GM23338 (cell line): ENCODE measurements around the gene SMCO3. TPM values are rescaled to one million over a fixed set of nuclear protein-coding genes. Genes with fewer than 3 reads are reported as not detected.

Source experiments
- ATAC-seq: fragments of 200-7000 bp; cut with Tn5 transposase; 3 replicates; pipeline ENCODE4 v1.9.1; 2020
- DNase-seq: peaks from one replicate; pipeline ENCODE4 v3.0.0-alpha.2; 2015; ENCODE audit warnings: low spot score
- H2AFZ ChIP-seq: fragments of 200-600 bp; sonication (generic); 2 replicates; pipeline ENCODE4 v1.8.0; 2016; ENCODE audit warnings: antibody characterized with exemption, mild to moderate bottlenecking, moderate library complexity
- H3F3A ChIP-seq: fragments of 200-600 bp; sonication (generic); replicated peaks from 2 replicates; pipeline ENCODE4 v1.8.0; 2017; ENCODE audit warnings: antibody characterized with exemption, mixed run types, low read depth
- H3K27ac ChIP-seq: fragments of 200-600 bp; sonication (generic); 2 replicates; pipeline ENCODE4 v1.6.1; 2016; ENCODE audit warnings: low read depth
- H3K27me3 ChIP-seq: fragments of 200-600 bp; sonication (generic); 2 replicates; pipeline ENCODE4 v1.8.0; 2016; ENCODE audit warnings: mild to moderate bottlenecking, mixed run types, moderate library complexity; ENCODE audit not compliant: insufficient read depth
- H3K36me3 ChIP-seq: fragments of 200-600 bp; sonication (generic); 2 replicates; pipeline ENCODE4 v1.8.0; 2016; ENCODE audit warnings: mild to moderate bottlenecking; ENCODE audit not compliant: insufficient read depth
- H3K4me1 ChIP-seq: fragments of 200-600 bp; sonication (generic); 2 replicates; pipeline ENCODE4 v1.8.0; 2016; ENCODE audit warnings: mild to moderate bottlenecking, moderate library complexity; ENCODE audit not compliant: insufficient read depth
- H3K4me2 ChIP-seq: fragments of 200-600 bp; sonication (generic); 2 replicates; pipeline ENCODE4 v1.7.1; 2017; ENCODE audit warnings: mixed run types
- H3K4me3 ChIP-seq: fragments of 200-600 bp; sonication (generic); 2 replicates; pipeline ENCODE4 v1.6.1; 2016; ENCODE audit warnings: mixed run types
- H3K79me2 ChIP-seq: fragments of 200-600 bp; sonication (generic); replicated peaks from 2 replicates; pipeline ENCODE4 v1.8.0; 2017; ENCODE audit warnings: mild to moderate bottlenecking; ENCODE audit not compliant: insufficient read depth
- H3K9me2 ChIP-seq: fragments of 200-600 bp; sonication (generic); 2 replicates; pipeline ENCODE4 v1.8.0; 2017; ENCODE audit not compliant: insufficient read depth
- H4K20me1 ChIP-seq: fragments of 200-600 bp; sonication (generic); replicated peaks from 2 replicates; pipeline ENCODE4 v1.8.0; 2017; ENCODE audit warnings: mild to moderate bottlenecking; ENCODE audit not compliant: insufficient read depth
- H3K27ac Mint-ChIP-seq: 2 replicates; pipeline ENCODE4 v1.8.0; 2020; ENCODE audit warnings: inconsistent platforms, mild to moderate bottlenecking, moderate library complexity, mixed read lengths
- H3K27me3 Mint-ChIP-seq: 3 replicates; pipeline ENCODE4 v1.8.0; 2022; ENCODE audit warnings: low read depth, mild to moderate bottlenecking, moderate library complexity, mixed read lengths, inconsistent platforms; ENCODE audit not compliant: insufficient read depth, poor library complexity
- H3K36me3 Mint-ChIP-seq: 3 replicates; pipeline ENCODE4 v1.8.0; 2021; ENCODE audit warnings: low read depth, mild to moderate bottlenecking, inconsistent platforms, moderate library complexity, mixed read lengths
- H3K4me1 Mint-ChIP-seq: 3 replicates; pipeline ENCODE4 v1.8.0; 2020; ENCODE audit warnings: mild to moderate bottlenecking, inconsistent platforms, mixed read lengths
- H3K4me3 Mint-ChIP-seq: 3 replicates; pipeline ENCODE4 v1.8.0; 2021; ENCODE audit warnings: moderate library complexity, mild to moderate bottlenecking, inconsistent platforms, mixed read lengths
- H3K9me3 Mint-ChIP-seq: 3 replicates; pipeline ENCODE4 v1.8.0; 2020; ENCODE audit warnings: moderate library complexity, mild to moderate bottlenecking, inconsistent platforms, mixed read lengths
- CREB1 ChIP-seq: fragments of 250-450 bp; sonication (Bioruptor Pico); IDR thresholded peaks from 2 replicates; pipeline ENCODE4 v1.5.0; 2020; ENCODE audit warnings: low read depth, mild to moderate bottlenecking, moderate library complexity
- CTCF ChIP-seq, 2 experiments: fragments of 200-600 bp in 1 of 2; sonication (generic) in 1 of 2; conservative IDR thresholded peaks; 2 replicates each; pipeline versions ENCODE4 v1.5.1 to v1.6.1; 2016 to 2017; ENCODE audit warnings: antibody characterized with exemption in 2 of 2, low read depth in 2 of 2, mild to moderate bottlenecking in 2 of 2, moderate library complexity in 1 of 2
- ETS1 ChIP-seq: IDR thresholded peaks from 2 replicates; pipeline ENCODE4 v1.6.1; 2016; ENCODE audit warnings: antibody characterized with exemption
- EZH2 ChIP-seq: fragments of 200-600 bp; sonication (generic); IDR thresholded peaks from one replicate; pipeline ENCODE4 v1.8.0; 2017; ENCODE audit warnings: antibody characterized with exemption, mild to moderate bottlenecking, low read depth; ENCODE audit not compliant: unreplicated experiment
- EZH2phosphoT487 ChIP-seq: fragments of 200-600 bp; sonication (generic); IDR thresholded peaks from one replicate; pipeline ENCODE4 v1.8.1; 2018; ENCODE audit warnings: antibody characterized with exemption; ENCODE audit not compliant: unreplicated experiment
- JUNB ChIP-seq: IDR thresholded peaks from one replicate; pipeline ENCODE4 v1.6.1; 2016; ENCODE audit warnings: antibody characterized with exemption; ENCODE audit not compliant: unreplicated experiment
- POLR2AphosphoS5 ChIP-seq: IDR thresholded peaks from 2 replicates; pipeline ENCODE4 v1.6.1; 2016; ENCODE audit warnings: antibody characterized with exemption, low read depth
- REST ChIP-seq: IDR thresholded peaks from one replicate; pipeline ENCODE4 v1.6.1; 2018; ENCODE audit warnings: antibody characterized with exemption; ENCODE audit not compliant: unreplicated experiment
- ZNF331 ChIP-seq: fragments of 250-450 bp; sonication (Bioruptor Pico); IDR thresholded peaks from 2 replicates; pipeline ENCODE4 v1.5.0; 2020; ENCODE audit warnings: low read depth, mild to moderate bottlenecking, moderate library complexity
- ZNF462 ChIP-seq: fragments of 250-450 bp; sonication (Bioruptor Pico); IDR thresholded peaks from 2 replicates; pipeline ENCODE4 v1.5.0; 2020; ENCODE audit warnings: mild to moderate bottlenecking, moderate library complexity
- polyA plus RNA-seq: library from polyadenylated mRNA; unstranded; fragments of >200 nt; fragmentation: Nextera tagmentation; extraction: Ambion mirVana; gene quantifications from 2 replicates; pipeline ENCODE4 v1.2.1, GENCODE V29; 2016
- total RNA-seq: library from RNA; depleted of rRNA; stranded (reverse); fragments of >200 nt; shearing (Covaris generic); gene quantifications from 2 replicates; pipeline ENCODE4 v1.2.3, GENCODE V29; 2014

Gene SMCO3
- total and polyA plus RNA-seq, 2 experiments from 2014 or later, result 0.13 TPM; not detected in 1

GRCh38 chr12:14774074-14774905 is 39.7 kb downstream of the SMCO3 start:
- Histone ChIP-seq H3K27ac (peak overlapping the region; percentile 79), H3K36me3 (no peaks in the 10 kb centered on the region), H3K4me3 (peak overlapping the region; percentile 73), H3K4me1 (peaks cover 28% of the 10 kb centered on the region), H3K4me2 (peak overlapping the region; percentile 83), H3K79me2 (peaks cover 18% of the 10 kb centered on the region), H3K9me2 (no peaks in the 10 kb centered on the region), H3F3A (0 out of 2 replicates have a peak, but pooled peaks cover 5% of the 10 kb centered on the region), H4K20me1 (peaks cover 5% of the 10 kb centered on the region; the same call in 1 of the 2 replicates), H2AFZ (peak overlapping the region; percentile 83; the same call in 1 of the 2 replicates), H3K27me3 (no peaks in the 10 kb centered on the region)
- H3K4me3 Mint-ChIP-seq, result peak overlapping the region; percentile 98
- H3K4me1 Mint-ChIP-seq, result peaks cover 37% of the 10 kb centered on the region
- peaks cover 14% of the 10 kb centered on the region for H3K36me3 Mint-ChIP-seq
- H3K27ac Mint-ChIP-seq, result peak overlapping the region; percentile 96
- H3K27me3 Mint-ChIP-seq, result peaks cover 37% of the 10 kb centered on the region
- TF ChIP-seq ETS1 (no peak), ZNF462 (CRISPR knock-in tag) (no peak), CREB1 (CRISPR knock-in tag) (peak; percentile 60), EZH2phosphoT487 (no peak), CTCF (conservative IDR thresholded peaks at IDR 0.05; ENCODE audit: low read depth in 2 of 2) (no peak), JUNB (no peak), ZNF331 (CRISPR knock-in tag) (no peak), POLR2AphosphoS5 (peak; percentile 92), EZH2 (no peak), REST (no peak)
- ATAC-seq (peak; percentile 71), DNase-seq (peak; percentile 99)
- H3K9me3 Mint-ChIP-seq, result peaks cover 11% of the 10 kb centered on the region; the same call in 2 of the 3 replicates
